Measurements from ENCODE around the gene DLG2. TPM values are rescaled to one million over a fixed set of nuclear protein-coding genes. Genes with fewer than 3 reads are reported as not detected.

Gene DLG2
- total and polyA plus RNA-seq, 2 of the 4 experiments (the other 2 are of a cell fraction) = 0.31 to 0.36 TPM

DNA sequence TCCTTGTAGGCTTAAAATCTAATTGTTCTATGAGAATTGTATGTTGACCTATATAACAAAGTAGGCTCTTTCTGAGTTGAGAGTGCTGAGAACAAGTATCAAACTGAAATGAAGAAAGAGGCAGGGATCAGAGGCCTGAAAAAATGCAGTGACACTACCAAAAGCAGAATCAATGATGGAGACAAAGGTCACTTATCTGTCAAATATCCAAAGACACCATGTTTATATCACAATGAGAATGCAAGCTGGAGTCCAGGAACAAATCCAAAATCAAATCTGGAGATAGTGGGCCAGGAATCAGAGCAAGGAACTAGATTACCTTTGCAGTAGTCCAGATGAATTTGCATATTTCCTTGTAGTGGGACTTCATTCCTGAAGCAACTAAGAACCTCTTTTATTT, 377.7 kb downstream of the DLG2 start:
- H3K79me1 ChIP-seq (ENCODE audit: low read depth in 1 of 2, low read length in 2 of 2) = no peaks in the 10 kb centered on the region
- CTCF ChIA-PET = no interaction called here
- no peaks in the 10 kb centered on the region for H3K4me1 ChIP-seq (ENCODE audit: control insufficient read depth, insufficient read depth, low read length)
- H2BK120ac ChIP-seq (ENCODE audit: low read depth, low read length) = no peak overlapping the region
- no peak overlapping the region for H4K8ac ChIP-seq (ENCODE audit: low read depth in 2 of 2, low read length in 2 of 2)
- intact Hi-C loops (cut with micrococcal nuclease) (no loop called here), in situ Hi-C loops (cut with MboI; ENCODE audit: low sequenced_read_pairs) (no loop called here), dilution Hi-C loops (cut with HindIII; ENCODE audit: low sequenced_read_pairs, unreplicated experiment) (no loop called here)
- no peak overlapping the region for H3K4ac ChIP-seq (ENCODE audit: low read depth, low read length)
- H3K27ac ChIP-seq (ENCODE audit: insufficient read depth, low read length) = no peak overlapping the region
- no peaks in the 10 kb centered on the region for H3K36me3 ChIP-seq (ENCODE audit: control insufficient read depth, insufficient read depth, low read length)
- DNase-seq = no peak
- H3K9ac ChIP-seq (ENCODE audit: low read depth, low read length) = no peak overlapping the region
- H3K23ac ChIP-seq (ENCODE audit: low read depth, low read length) = no peak overlapping the region
- H3K14ac ChIP-seq (replicated peaks; ENCODE audit: low read depth, low read length) = no peak overlapping the region
- no peak overlapping the region for H2BK20ac ChIP-seq (ENCODE audit: low read depth, low read length)
- no peak overlapping the region for H3K56ac ChIP-seq (ENCODE audit: extremely low read depth, insufficient read depth, low read length)
- TF ChIP-seq, protein P1, sequence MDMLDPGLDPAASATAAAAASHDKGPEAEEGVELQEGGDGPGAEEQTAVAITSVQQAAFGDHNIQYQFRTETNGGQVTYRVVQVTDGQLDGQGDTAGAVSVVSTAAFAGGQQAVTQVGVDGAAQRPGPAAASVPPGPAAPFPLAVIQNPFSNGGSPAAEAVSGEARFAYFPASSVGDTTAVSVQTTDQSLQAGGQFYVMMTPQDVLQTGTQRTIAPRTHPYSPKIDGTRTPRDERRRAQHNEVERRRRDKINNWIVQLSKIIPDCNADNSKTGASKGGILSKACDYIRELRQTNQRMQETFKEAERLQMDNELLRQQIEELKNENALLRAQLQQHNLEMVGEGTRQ (IDR thresholded peaks at IDR 0.05; ENCODE audit: low read depth, low read length) = no peak
- no peak for TF ChIP-seq RCOR1 (IDR thresholded peaks at IDR 0.05; ENCODE audit: insufficient replicate concordance, low read length)
- no peak for TF ChIP-seq RAD21 (IDR thresholded peaks at IDR 0.05; ENCODE audit: low read length)
- no peak for TF ChIP-seq ELK1 (IDR thresholded peaks at IDR 0.05; ENCODE audit: borderline replicate concordance, low read depth, low read length)
- TF ChIP-seq MXI1 (IDR thresholded peaks at IDR 0.05; ENCODE audit: borderline replicate concordance, low read depth, low read length) = no peak
- TF ChIP-seq FOS (IDR thresholded peaks at IDR 0.05; ENCODE audit: low read depth, low read length) = no peak
- TF ChIP-seq, protein P2, sequence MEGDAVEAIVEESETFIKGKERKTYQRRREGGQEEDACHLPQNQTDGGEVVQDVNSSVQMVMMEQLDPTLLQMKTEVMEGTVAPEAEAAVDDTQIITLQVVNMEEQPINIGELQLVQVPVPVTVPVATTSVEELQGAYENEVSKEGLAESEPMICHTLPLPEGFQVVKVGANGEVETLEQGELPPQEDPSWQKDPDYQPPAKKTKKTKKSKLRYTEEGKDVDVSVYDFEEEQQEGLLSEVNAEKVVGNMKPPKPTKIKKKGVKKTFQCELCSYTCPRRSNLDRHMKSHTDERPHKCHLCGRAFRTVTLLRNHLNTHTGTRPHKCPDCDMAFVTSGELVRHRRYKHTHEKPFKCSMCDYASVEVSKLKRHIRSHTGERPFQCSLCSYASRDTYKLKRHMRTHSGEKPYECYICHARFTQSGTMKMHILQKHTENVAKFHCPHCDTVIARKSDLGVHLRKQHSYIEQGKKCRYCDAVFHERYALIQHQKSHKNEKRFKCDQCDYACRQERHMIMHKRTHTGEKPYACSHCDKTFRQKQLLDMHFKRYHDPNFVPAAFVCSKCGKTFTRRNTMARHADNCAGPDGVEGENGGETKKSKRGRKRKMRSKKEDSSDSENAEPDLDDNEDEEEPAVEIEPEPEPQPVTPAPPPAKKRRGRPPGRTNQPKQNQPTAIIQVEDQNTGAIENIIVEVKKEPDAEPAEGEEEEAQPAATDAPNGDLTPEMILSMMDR (conservative IDR thresholded peaks at IDR 0.05; ENCODE audit: low read depth, low read length) = no peak
- TF ChIP-seq BHLHE40 (IDR thresholded peaks at IDR 0.05; ENCODE audit: low read depth, low read length) = no peak
- no peak for TF ChIP-seq CHD1 (IDR thresholded peaks at IDR 0.05; ENCODE audit: low read depth, low read length)
- TF ChIP-seq MAZ (IDR thresholded peaks at IDR 0.05; ENCODE audit: borderline replicate concordance, low read depth, low read length) = no peak
- H4K91ac ChIP-seq (ENCODE audit: insufficient read depth, low read depth, low read length) = no peak overlapping the region
- no peak overlapping the region for H2BK15ac ChIP-seq (ENCODE audit: low read depth, low read length)
- no peak overlapping the region for H3K4me3 ChIP-seq (ENCODE audit: insufficient read depth, low read depth, low read length)
- no peak overlapping the region for H3K4me2 ChIP-seq (ENCODE audit: low read depth, low read length)
- H3K18ac ChIP-seq (ENCODE audit: low read depth, low read length) = no peak overlapping the region
- H2BK5ac ChIP-seq (ENCODE audit: low read depth, low read length, poor library complexity, severe bottlenecking) = no peak overlapping the region
- POLR2A ChIA-PET (ENCODE audit: unreplicated experiment) = no interaction called here
- H2AK5ac ChIP-seq (ENCODE audit: low read depth, low read length) = no peak overlapping the region
- H3K9me1 ChIP-seq (ENCODE audit: insufficient read depth, low read length) = no peaks in the 10 kb centered on the region
- H3K27me3 ChIP-seq (ENCODE audit: control insufficient read depth, insufficient read depth, low read length) = no peaks in the 10 kb centered on the region
- H2AK9ac ChIP-seq (replicated peaks; ENCODE audit: low read depth, low read length, poor library complexity) = no peak overlapping the region
- ATAC-seq (ENCODE audit: low read depth) = no peak
- H2AFZ ChIP-seq (replicated peaks; ENCODE audit: low read length, poor library complexity) = no peak overlapping the region
- no peak overlapping the region for H4K5ac ChIP-seq (ENCODE audit: low read depth, low read length)
- no peaks in the 10 kb centered on the region for H4K20me1 ChIP-seq (ENCODE audit: insufficient read depth, low read length)
- BruUV-seq (replicated peaks) = no TSS peak
- no peaks in the 10 kb centered on the region; the same call in 1 of the 2 replicates for H3K9me3 ChIP-seq (ENCODE audit: control insufficient read depth, insufficient read depth, low read length)

All from IMR-90 (cell line).